SIG-M5 (cell line): Measurements from ENCODE around the gene ATXN7L2.

Experiments
- DNase-seq: peaks from one replicate; lab custom pipeline; 2025; lab: John Stamatoyannopoulos, UW

Gene ATXN7L2

DNA sequence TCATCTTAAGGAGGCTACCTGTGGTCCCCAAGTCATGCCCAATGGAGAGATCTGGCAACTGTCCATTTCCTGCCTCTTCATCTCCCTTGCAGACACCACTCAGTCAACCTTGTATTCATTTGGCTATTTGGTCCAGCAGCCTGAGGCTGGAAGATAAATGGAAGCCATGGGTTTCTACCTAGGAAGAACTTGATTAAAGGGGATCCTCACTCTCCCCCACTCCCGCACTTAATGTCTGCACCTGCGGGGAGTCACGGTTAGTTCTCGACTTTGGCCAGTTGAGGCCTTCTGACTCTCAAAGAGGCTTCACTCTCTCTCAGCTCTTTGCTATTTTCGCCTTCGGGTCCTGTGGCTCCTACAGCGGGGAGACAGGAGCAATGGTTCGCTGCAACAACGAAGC lies 8.4 kb upstream of the ATXN7L2 start:
- DNase-seq: no peak

DNA sequence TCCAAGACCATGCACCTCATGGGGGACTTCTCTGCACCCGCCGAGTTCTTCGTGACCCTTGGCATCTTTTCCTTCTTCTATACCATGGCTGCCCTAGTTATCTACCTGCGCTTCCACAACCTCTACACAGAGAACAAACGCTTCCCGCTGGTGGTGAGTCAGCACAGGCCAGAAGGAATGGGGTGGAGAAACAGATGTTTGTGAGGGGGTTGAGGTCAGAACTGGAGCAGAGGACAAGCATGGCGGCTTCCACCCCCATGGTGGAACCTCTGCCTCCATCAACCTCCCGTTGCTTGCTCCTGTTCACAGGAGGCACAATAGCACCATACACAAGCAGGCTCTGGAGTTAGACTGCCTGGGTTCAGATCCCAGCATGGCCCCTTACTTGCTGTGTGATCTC lies 6.9 kb upstream of the ATXN7L2 start:
- no peak for DNase-seq

DNA sequence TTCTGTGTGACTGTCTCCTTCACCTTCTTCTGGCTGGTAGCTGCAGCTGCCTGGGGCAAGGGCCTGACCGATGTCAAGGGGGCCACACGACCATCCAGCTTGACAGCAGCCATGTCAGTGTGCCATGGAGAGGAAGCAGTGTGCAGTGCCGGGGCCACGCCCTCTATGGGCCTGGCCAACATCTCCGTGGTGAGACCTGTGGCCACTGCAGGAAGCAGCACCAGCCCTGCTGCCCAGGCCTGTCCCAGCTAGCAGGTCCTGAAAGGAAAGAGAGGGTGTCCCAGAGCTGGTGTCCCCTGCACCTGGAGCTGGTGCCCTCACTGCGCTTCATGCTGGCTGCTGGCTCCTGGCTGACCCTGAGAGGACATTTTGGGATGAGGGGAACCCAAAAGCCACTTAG lies 5.9 kb upstream of the ATXN7L2 start:
- no peak for DNase-seq

DNA sequence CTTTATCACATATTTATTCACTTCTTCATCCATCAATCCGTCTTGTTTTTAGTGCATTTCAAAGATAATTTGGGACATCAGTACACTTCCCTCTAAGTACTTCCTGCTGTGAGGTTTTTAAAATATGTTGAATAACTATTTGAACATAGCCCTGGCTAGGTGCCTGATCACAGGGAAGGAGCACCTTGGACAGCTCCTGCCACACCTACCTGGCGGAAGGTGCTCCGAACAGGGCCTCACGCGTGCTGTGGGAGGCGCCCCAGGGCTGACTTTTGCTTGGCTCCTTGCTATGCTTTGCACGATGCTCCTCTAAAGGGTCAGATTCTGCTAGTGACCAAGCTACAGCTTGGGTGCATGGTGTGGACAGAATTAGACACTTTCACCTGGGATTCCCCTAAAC lies 4.9 kb upstream of the ATXN7L2 start:
- DNase-seq: no peak

DNA sequence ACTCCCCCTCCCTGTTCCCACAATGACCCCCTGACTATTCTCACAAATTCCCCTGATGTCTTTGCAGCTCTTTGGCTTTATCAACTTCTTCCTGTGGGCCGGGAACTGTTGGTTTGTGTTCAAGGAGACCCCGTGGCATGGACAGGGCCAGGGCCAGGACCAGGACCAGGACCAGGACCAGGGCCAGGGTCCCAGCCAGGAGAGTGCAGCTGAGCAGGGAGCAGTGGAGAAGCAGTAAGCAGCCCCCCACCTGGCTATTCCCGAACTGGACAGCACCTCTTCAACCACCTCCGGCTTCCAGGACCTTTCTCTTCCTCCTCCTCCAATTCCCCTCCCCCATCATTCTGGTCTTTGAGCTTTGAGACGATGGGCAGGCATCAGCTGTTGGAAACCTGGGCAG lies 4.4 kb upstream of the ATXN7L2 start:
- no peak for DNase-seq

DNA sequence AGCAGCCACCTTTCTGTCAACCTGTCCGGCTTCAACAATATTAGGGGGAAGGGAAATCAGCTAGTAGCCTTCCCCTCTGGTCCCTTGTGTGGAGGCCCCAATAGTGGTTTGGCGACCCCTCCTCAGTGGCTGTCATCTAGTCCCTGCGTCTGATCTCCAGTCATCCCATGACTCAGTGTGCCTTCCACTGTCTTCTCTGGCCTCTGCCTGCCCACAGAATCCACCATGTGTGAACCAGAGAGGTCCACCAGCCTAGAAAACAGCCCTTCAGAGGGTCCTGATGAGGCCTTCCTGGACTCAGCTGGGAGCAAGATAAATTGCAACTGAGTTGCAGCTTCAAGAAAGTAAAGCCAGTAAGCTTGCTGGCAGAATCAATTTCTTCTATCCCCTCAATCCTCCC lies 3.8 kb upstream of the ATXN7L2 start:
- no peak for DNase-seq

DNA sequence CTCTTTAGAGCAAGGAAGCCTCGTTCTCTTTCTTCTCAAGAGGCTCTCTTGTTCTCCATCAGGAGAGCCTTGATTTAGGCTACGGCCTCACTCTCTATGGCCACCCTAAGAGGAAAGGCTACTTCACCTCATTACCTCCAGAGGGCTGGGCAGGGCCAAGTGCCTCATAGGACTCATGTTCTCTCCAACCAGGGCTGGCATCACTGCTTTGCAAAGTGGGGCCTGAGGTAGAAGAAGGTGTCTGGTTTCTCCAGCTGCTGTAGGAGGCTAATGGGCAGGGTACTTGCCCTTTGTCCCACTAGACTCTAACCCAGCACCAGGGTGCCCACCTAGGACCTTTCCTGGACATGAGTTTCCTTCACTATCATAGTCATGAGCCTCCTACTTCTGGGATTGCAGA lies 2.1 kb upstream of the ATXN7L2 start:
- no peak for DNase-seq

DNA sequence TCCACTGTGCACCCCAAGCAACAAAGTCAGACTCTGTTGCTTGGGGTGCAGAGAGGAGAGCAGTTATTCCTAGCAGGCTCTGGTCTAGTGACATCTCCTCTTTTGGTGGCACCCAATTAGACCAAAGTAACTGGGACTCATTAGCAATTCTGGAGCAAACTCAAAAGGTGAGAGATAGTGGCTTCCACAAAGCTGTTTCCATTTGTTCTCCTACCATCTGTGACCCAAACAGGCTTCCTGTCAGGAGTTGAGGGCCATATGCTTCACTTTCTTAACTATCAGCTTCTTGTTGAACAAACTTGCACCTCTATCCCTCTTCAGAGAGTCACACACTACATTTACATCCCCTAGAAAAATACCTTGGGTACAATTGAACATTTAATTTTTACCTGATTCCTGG lies 1.5 kb upstream of the ATXN7L2 start:
- no peak for DNase-seq

DNA sequence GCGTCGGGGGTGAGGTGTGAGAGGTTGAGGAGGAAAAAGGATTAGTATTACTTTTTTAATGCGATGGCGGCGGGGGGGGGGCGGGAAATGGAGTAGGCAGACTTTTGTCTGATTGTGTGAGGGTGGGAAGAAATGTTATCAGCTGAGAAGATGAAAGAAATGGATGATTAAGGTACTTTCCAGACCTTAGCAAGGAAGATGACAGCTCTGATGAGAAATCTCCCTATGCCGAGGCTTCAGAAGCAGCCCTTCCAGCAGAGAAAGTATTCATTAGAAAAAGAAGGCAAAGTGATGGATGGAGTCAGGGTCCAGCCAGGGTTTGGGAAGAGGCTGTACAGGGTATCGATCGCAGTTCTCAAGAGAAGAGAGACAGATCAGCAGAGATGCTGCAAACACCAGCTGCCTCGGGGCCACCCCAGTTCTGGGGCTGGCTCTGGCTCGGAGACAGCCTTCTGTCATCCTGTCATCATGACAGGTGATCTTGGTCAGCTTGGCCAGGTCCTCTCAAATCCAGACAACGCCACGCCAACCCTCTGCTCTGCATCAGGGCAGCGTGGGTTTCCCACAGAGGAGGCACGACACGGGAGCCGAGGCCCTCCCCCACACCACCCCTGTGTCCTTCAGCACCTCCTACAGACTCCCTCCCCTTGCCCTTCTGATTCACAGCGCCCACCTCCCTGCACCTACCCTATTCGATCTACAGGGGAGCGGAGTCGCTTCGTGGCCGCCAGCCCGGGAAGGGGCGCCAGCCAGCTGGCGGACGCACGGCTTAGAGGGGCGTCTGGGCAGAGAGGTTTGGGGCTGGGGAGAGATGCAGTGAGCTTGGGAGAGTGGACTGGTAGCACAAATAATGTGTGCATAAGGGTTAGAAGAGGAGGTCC lies 674 bp upstream of the ATXN7L2 start:
- DNase-seq: no peak

DNA sequence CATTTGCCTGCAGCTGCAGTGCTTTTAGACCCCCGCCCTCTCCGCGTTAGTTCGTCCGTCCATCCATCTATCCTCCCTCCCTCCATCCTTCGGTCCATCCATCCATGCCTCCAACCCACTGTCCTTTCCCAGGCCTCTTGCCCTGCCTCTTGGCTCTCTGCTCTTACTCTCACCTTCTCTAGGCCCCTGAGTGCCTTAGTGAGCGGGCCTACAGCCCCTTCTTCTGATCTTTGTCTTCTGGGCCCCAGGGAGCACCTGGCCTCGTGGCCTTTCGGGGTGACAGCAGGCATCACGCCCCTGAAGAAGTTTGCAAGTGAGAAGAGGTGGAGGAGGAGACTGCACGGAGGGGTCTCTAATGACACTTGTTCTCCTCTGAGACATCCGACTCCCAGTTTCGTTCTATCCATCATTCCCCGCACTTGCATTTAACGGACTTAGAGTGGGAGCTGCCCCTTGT lies 842 bp downstream of the ATXN7L2 start:
- DNase-seq: no peak

DNA sequence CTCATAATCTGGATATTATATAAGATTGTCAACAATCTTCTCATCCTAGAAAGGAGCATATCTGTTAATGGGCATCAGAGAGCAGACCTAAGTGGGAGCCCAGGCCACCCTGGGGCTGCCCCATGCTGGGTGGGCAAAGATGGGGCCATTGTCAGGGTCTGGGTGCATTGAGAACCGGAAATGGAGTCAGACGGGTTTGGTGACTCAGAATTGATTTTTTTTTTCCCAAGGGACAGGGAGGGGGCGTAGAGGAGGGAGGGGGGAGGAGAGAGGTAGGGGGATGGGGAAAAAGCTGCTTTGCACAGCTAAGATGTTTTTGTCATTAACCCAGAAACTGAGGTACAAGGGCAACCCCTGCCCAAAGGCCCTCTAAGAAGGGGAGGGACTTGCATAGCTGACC lies 1.3 kb downstream of the ATXN7L2 start:
- DNase-seq: no peak

DNA sequence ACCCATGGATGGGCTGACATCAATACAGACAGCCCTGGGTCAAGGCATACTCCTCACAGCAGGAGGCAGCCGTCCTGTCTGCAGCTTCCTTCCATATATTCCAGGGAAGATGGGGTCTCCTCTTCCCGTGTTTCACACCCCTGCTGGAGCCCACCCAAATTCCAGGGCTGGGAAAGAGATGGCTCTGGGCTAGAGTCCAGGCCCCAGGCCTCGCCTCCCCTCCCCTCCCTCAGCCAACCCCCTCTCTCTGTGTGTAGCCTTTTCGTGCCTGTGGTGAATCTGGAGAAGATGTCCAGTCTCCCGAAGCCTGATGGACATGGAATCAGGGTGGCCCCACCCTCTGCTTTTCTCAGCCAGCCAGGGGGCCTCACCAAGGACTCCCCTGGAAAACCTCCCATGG lies 3.6 kb downstream of the ATXN7L2 start:
- no peak for DNase-seq

DNA sequence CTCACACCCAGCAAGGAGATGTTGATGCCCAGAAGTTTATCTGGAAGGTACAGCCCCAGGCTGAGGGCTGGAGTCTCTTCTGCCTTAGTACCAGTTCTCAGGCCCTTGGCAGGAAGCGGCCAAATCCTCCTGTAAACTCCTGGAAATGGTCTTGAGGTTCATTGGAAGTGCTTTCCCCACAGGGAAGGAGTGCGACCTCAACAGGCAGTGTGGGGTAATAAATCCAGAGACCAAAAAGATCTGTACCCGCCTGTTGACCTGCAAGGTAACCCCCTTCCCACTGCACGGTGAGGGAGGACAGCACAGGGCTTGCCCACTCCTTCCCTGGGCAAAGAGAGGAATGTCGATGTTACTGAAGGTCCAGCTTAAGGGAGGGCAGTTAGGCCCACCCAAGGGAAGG lies 4.5 kb downstream of the ATXN7L2 start:
- DNase-seq: no peak

DNA sequence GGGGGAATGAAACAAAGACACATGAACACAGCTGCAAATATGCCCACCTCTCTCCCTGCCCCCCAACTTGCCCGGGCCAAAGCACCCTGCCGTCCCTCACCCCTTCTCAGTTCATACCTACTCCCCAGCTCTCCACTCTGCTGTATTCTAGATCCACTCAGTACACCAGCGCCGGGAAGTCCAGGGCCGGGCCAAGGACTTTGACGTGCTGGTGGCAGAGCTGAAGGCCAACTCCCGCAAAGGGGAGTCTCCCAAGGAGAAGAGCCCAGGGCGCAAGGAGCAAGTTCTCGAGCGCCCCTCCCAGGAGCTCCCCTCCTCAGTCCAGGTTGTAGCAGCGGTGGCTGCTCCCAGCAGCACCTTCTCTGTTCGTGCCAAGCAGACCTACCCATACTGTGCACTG lies 5.0 kb downstream of the ATXN7L2 start:
- no peak for DNase-seq

DNA sequence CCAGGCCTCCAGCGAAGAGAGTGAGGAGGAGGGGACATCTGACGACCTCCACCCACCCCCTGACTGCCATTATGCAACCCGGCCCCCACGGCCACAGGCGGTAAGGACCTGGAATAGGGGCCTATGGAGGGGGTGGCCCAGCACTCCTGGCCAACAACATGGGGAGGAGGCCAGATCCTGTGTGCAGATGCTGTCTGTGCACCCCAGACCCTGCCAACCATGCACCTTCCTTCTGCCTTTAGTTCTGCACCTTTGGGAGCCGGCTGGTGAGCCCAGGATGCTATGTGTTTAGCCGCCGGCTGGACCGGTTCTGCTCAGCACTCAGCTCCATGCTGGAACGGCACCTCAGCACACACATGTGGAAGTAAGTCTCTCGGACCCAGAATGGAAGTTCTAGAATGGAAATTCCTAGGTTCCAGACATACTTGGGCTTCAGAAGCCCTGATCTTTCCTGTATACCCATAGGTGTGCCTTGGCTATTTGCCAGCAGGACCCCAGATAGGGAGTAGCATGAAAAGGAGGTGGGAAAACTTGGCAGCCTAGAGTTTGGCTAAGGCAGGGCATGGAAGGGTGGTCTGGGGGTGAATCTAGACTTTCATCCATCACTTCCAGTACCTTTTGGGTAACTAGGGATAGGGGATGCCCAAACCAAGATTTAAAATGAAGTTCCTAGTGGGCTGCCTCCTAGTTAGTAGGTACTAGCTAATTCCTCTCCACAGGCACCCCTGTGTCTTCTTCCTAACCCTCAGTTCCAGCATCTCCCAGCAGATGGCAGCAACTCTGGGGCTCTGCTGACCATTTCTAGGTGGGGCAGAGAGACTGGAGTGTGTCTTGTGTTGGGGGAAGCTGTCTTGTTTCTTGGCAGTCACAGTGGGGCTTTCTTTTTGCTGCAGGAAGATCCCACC lies 6.6 kb downstream of the ATXN7L2 start:
- DNase-seq: no peak

DNA sequence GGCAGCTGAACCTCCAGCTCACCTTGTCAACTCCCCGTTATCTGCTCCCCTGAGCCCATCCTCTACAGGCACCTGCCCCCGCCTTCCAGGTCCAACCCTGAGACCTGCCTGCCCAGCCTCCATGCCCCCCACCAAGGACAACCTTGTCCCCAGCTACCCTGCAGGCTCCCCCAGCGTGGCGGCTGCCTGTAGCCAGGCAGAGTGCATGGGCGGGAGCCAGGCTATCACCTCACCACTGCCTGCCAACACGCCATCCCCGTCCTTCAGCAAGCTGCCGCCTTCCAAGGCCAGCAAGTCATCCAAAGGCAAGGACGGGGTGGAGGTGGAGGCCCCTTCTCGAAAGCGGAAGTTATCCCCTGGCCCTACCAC lies 7.2 kb downstream of the ATXN7L2 start:
- DNase-seq: no peak

DNA sequence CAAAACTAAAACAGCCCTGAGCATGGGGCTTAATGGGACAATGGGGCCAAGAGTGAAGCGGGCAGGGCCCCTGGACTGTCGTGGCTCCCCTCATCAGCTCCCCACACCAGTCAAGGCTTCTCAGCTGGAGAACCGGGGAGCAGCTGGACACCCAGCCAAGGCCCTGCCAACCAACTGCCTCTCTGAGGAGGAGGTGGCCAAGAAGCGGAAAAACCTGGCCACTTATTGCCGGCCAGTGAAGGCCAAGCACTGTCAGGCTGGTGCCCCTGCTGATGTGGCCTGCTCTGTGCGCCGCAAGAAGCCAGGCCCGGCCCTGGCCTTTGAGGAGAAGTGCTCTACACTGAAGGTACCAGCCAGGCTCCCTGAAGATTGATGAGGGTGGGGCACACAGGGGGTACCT lies 7.7 kb downstream of the ATXN7L2 start:
- no peak for DNase-seq

DNA sequence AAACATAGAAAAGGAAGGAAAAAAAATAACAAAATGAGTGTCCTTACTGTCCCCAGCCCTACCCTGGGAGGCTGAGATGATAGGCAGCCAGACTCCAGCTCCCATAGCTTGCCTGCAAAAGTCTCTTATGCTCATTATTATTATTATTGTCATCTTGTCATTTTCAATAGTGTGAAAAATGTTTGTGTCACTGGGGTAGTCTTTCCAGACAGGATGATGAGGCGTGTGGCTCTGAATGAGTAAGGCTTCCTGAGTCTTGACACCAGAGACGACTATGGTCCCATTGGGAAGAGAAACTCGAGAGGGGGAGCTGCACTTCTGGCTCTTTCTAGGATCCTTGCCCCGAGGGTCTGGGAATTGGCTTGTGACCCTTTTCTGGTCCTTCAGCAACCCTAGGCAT lies 9.1 kb downstream of the ATXN7L2 start:
- no peak for DNase-seq

DNA sequence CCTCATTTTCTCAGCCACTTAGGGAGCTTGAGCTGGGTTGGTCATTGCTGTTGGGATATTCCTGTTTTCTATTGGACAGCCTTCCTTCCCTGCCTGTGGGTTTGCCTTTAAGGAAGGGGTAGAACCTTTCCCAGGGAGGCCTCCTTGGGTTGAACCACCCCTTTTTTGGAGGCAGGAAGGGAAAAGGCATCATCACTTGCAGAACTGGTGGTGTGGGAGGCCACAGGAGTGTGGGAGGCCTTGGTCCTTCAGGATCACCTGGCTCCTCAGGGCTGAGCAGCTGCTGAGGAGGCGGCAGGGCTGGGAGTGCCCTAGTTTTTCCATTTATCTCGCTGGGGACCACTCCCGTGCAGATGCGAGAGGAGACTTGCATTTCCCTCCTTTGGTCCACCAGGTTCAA lies 9.5 kb downstream of the ATXN7L2 start:
- no peak for DNase-seq

DNA sequence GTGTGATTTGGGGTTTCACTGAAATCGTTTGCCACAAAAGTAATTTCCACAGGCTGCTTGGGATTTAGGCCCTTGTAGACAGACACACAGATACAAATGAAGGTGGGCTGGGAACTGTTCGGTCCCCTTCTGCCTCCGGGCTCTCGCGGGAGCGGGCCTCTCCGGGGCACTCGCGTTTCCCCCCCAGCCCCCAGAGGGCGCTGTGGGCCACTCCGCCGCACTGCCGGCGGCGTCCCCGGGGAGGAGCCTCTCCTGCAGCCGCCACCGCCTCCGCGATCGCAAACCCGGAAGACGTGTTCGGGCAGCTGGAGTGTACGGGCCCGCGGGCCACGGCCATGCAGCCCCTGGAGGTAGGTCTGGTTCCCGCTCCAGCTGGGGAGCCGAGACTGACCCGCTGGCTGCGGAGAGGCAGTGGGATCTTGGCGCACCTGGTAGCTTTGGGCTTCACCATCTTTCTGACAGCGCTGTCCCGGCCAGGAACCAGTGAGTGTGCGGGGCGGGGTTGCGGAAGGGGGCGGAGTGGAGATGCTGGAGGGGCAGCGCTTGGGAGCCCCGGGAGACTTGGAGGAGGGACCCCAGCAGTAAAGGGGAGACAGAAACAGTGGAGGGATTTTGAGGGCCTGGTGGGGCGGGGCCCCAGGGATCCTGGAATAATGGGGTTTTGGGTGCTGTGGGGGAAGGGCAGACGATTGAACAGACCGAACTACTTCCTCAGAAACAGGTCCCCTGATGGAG lies 10.3 kb downstream of the ATXN7L2 start, which contains the start of gene CYB561D1:
CYB561D1 (plus strand) TSS at position 290 of the 735 bp plus-strand sequence; CDS start at position 336, 46 bp downstream.
- no peak for DNase-seq

DNA sequence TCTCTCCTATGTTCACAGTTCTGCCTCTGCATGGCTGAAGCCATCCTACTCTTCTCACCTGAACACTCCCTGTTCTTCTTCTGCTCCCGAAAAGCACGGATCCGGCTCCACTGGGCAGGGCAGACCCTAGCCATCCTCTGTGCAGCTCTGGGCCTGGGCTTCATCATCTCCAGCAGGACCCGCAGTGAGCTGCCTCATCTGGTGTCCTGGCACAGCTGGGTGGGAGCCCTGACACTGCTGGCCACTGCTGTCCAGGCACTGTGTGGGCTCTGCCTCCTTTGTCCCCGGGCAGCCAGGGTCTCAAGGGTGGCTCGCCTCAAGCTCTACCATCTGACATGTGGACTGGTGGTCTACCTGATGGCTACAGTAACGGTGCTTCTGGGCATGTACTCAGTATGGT lies 12.0 kb downstream of the ATXN7L2 start:
- DNase-seq: no peak

DNA sequence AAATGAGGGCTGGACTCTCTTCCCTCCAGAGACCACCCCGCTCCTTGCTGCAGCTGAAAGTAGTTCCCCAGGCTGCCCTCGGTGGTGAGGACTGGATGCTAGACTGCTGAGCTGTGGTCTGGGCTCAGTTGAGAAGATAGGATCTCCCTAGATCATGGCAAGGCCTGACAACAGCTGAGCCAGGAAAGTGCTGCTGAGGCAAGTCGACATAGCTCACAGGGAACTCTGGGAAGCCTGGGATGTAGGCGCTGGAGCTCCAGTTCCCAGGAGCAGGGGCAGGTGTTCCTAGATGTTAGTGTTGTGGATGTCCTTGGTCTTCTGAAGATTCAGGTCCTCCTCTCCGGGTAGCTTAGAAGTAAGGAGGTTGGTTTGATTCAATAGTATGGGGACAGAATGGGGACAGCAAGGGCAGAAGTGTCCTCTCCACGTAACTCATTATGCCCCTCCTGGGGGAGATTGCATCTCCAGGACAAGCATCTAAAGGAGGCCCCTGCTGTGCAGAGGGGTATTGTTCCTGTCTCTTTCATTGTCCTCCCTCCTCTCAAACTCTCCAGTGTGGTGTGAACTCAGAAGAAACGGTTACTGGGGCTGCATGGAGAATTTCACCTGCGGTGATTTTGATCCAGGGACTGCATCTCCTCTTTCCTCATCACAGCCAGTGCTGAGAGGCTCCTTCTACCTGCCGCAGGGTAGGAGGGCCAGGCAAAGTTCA lies 13.9 kb downstream of the ATXN7L2 start:
- DNase-seq: no peak
